ENCODE results near the gene MAN1A1. TPM values are rescaled to one million over a fixed set of nuclear protein-coding genes. Genes with fewer than 3 reads are reported as not detected.
"Not testable (repeated sequence)": the region's sequence is repeated elsewhere in the genome, so short reads cannot be mapped to it uniquely, and the experiment has no call there.

The MAN1A1 gene
- total RNA-seq, 1 experiment from 2014 or later, result 5.7 TPM

DNA sequence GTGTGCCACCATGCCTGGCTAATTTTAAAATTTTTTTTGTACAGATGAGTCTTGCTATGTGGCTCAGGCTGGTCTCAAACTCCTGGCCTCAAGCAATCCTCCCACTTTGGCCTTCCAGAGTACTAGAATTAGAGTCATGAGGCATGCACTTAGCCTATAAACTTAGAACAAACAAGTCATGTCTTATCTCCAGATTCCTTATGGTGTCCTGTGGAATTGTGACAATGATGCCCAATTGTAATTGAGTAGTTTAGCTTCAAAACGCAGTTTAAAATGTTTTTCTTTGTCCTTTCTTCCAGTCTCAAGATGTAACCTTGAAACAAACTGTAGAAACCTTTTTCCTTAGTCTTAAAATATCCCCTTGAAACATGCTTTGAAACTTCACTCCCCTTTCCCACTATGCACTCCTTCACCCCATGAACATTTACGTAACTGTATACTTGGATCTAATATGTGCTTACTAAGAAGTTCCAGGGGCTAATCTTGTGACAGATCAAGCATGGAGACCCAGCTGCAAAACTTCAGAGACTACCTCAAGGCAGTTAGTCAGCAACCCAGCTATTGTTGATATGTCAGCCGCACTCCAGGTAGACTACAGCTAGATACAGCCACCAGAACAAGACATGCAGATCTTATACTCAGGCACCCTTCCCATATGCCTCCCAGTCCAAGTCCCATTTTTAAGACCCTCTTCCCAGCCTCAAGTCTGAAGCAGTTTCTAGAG is 46.2 kb downstream of the MAN1A1 start:
- DNase-seq (ENCODE audit: low spot score), result no peak

DNA sequence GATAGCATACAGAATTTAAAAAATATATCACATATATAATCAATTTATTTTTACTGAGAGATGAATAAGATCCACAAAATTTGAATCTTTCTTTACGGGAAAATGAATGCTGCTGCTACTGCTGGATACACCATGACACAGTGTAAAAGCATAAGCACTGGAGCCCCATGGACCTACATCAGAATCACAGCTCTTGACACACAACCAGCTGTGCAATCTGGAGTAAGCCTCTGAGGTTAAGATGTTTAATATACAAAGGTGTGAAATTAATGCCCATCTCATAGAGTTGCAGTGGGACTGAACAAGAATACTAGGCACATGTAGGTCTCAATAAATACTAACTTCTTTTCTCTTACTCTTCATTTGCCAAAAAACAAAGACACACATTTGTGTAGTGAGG is 48.1 kb downstream of the MAN1A1 start:
- no peak for DNase-seq (ENCODE audit: low spot score)

DNA sequence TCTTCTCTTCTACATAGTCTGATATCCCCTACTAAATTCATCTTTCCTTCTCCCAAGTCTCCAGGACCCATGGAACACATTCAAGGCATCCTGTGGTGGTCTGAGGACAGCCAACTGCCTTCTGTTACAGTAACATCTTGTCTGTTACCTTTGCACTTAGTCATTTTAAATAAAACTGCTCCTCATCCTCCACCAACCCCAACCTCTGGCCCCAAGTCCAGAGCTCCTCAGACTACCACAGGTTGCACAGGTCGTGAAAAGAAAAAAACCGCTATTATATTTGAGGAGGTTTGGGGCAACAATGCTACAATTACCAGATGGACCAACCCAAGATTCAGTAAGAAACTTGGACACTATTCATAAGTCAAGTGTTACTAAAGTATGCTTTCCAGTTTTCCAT is 49.9 kb downstream of the MAN1A1 start:
- no peak for DNase-seq (ENCODE audit: low spot score)

DNA sequence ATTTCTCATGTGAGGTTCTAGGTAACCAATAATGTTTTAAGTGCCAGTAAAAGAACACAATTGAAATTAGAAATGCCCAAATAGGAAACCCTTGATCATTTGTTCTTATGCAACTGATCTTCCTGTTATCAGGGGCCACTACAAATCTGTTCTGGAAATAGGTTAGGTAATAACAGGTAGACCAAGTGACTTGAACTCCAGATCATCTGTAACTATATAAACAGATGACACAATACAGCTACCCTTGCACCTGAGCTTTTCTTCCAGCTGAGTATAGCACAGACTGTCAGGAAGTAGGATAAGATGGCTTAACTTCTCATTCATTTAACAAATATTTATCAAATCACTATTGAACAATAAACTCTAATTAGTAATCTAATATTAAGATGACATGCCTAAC is 52.5 kb downstream of the MAN1A1 start:
- no peak for DNase-seq (ENCODE audit: low spot score)

GRCh38 chr6:119296036-119297035 is 53.2 kb downstream of the MAN1A1 start:
- DNase-seq (ENCODE audit: low spot score), result no peak

- DNase-seq (ENCODE audit: low spot score), result no peak
Measured at GRCh38 chr6:119294984-119295383, 54.6 kb downstream of the MAN1A1 start.

GRCh38 chr6:119291060-119291459 is 58.5 kb downstream of the MAN1A1 start:
- DNase-seq (ENCODE audit: low spot score), result not testable (repeated sequence)

DNA sequence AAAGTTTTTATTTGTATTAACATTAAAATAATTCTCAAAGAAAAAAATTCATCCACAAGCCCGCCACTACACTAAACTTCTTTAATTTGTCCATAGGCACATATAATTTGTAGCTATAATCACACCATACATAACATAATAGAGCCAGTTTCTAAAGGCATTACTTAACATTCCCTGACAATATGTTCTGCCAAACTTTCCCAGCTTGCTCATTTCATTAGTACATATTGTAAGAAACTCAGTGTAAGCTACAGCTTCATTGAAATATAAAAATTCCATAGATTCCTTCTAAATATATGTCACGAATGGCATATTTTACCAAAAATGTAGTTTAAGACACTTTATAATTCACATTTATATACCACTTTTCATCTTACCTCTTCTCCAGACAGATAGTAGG is 59.3 kb downstream of the MAN1A1 start:
- DNase-seq (ENCODE audit: low spot score), result no peak

DNA sequence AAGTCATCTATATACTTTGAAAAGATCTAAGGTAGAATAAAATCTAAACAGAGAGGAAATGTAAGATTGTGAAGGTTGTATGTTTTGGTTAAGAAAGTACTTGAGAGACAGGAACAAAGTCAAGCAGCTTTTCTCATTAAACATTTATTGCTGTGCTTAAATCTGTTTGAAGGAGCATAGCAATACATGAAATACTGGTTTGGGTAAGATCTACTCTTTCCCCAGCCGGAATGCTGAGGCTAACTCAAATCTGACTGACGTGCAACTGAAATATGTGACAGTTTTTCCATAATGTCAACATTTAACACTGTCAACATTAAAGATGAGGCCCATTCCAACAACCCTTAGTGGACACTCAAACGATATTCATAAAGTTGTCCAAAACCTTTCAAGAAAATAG is 59.9 kb downstream of the MAN1A1 start:
- DNase-seq (ENCODE audit: low spot score), result no peak

DNA sequence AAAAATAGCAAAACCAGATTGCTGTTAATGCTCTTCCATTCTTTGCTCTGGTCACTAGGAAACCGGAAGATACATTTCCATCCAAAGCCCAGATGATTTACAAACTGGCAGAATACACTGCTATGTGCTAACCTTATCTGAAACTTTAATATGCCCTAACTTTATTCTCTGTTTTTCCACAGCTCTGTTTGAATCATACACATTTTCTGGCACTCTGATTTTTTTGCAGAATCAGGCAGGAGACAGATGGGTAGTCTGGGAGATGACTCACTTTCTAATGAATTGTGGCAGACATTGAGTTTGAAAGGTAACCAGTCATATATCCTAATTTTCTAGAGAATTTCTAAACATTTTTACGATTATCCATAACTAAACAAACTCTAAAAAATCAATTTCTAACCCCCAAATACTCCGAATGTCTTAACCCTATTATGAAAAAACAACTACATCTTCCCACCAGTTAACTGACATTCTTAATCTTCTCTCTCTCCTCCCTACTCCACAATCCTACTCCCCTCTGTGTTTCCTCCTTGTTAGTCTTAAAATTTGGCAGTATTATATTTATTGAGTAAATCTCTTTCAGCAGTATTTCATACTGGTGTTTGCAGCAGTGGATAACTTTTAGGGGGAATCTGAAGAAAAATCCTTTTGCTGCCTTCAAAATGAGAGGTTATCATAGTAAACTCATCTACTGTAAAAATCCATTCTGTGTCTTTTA is 63.5 kb downstream of the MAN1A1 start:
- DNase-seq (ENCODE audit: low spot score), result no peak

- DNase-seq (ENCODE audit: low spot score), result no peak
Measured at GRCh38 chr6:119284861-119285521, 64.6 kb downstream of the MAN1A1 start.

- DNase-seq (ENCODE audit: low spot score), result no peak
Measured at GRCh38 chr6:119283979-119284545, 65.5 kb downstream of the MAN1A1 start.

- no peak for DNase-seq (ENCODE audit: low spot score)
Measured at GRCh38 chr6:119283214-119283613, 66.3 kb downstream of the MAN1A1 start.

DNA sequence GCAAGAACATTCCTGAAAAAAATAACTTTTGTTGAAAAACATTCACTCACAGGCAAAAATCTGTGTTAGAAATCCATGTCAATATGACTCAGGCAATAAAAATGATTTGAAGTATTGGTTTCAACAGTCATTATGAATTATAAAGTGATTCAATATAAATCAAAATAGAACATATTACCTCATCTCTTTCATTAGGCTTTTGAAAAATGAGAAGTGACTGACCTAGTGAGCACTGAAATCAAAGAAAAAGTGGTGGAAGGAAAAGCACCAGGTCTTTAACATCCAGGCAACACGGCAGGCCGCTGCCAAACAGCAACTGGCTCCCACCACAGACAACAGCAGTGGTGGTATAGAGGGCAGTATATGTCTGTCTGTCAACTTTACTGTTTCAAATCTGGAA is 68.9 kb downstream of the MAN1A1 start:
- no peak for DNase-seq (ENCODE audit: low spot score)

DNA sequence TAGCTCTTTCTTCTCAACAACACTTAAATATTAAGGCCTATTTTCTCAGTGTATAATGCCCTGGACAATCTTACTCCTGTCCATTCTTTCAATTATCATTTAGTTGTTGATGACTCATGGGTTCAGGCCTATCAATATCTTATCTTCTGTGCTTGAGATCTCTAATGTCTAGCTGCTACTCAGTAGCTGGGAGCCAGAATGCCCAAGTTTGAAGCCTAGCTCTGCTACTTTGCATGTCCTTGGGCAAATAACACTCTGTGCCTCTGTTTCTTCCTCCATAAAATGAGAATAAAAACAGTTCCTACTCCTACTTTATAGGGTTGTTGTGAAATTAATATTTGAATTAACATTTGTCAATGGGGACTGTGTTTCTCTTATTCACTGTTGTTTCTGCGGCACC is 69.5 kb downstream of the MAN1A1 start:
- DNase-seq (ENCODE audit: low spot score), result no peak

- no peak for DNase-seq (ENCODE audit: low spot score)
Measured at GRCh38 chr6:119278625-119279024, 70.9 kb downstream of the MAN1A1 start.

DNA sequence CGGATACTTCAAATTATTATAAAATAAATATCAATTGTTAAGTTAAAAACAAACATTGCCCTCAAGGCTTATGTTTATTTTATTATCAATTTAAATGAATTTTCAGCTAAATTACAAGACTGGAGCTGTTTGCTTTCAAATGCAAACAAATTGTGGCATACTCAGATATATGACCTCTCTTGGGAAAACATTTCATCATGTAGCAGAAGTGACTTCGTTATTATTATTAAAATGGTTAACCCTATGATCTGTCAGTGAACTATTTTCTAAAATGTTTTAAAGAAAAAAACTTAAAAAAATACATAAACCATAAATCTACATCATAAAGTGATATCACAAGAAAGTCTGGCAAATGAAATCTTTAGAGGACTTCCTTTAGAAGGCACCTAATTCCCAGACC is 72.5 kb downstream of the MAN1A1 start:
- DNase-seq (ENCODE audit: low spot score), result no peak

DNA sequence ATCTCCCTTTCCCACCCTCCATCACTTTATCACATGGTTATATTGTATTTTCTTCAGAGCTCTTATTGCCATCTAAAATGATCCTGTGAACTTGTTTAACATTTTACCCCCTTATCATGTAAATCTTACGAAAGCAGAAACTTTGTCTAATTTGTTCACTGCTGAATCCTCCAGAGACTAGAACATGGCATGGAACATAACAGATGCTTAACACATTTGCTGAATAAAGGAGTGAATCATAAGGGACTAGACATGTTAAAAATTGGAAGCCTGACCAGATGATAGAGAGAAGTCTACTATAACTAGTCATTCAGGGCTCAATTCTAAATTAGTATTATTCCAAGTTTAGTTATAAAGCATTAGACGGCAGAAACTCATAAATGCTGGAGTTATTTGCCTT is 73.3 kb downstream of the MAN1A1 start:
- DNase-seq (ENCODE audit: low spot score), result no peak

GRCh38 chr6:119274197-119274595 is 75.4 kb downstream of the MAN1A1 start:
- no peak for DNase-seq (ENCODE audit: low spot score)

GRCh38 chr6:119273272-119274196 is 76.0 kb downstream of the MAN1A1 start:
- no peak for DNase-seq (ENCODE audit: low spot score)
